ENCODE results near the gene PARM1. TPM values are rescaled to one million over a fixed set of nuclear protein-coding genes. Genes with fewer than 3 reads are reported as not detected.

Gene PARM1, protein sequence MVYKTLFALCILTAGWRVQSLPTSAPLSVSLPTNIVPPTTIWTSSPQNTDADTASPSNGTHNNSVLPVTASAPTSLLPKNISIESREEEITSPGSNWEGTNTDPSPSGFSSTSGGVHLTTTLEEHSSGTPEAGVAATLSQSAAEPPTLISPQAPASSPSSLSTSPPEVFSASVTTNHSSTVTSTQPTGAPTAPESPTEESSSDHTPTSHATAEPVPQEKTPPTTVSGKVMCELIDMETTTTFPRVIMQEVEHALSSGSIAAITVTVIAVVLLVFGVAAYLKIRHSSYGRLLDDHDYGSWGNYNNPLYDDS
- total RNA-seq, result 0.07 TPM in 1 of 2 replicates, not detected in the other

DNA sequence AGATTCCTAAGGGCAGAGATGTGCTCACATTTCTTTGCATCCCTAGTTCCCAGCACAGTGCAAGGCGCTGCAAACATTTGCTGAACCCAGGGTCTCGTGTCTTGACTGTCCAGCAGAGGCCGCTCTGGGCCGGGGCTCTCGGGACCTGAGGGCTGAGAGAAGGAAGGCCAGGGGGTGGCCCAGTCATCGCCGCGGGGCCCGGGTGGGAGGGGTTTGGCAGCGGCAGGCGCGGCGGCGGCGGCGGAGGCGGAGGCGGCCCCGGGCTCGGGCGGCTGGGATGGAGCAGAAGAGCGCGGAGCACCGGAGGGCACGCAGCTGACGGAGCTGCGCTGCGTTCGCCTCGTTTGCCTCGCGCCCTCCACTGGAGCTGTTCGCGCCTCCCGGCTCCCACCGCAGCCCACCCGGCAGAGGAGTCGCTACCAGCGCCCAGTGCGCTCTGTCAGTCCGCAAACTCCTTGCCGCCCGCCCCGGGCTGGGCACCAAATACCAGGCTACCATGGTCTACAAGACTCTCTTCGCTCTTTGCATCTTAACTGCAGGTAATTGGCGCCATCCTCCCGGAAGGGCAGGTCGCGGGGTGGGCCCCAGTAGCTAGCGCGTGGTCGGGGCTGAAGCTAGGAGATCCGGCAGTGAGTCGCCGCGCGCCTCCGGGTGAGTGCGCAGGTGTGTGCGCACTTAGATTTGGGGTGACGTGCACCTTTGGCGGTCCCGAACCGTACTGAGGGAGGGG, at the start of gene PARM1:
TSS of gene PARM1 (plus strand) at position 285 of the 730 bp plus-strand sequence. CDS start at position 497, 212 bp downstream.

Other genes starting within 250 kb of the PARM1 start
- 0.33 and 0.71 TPM in 2 replicates for gene BTC, start 138.6 kb upstream of the PARM1 start, total RNA-seq

Measured in airway epithelial cell (primary cell).